ENCODE measurements around the gene CFAP299.
"Not testable (repeated sequence)": the region's sequence is repeated elsewhere in the genome, so short reads cannot be mapped to it uniquely, and the experiment has no call there.

GRCh38 chr4:80793660-80794059 is 458.1 kb downstream of the CFAP299 start:
- TF ChIP-seq CTCF (IDR thresholded peaks at IDR 0.05); ZFX (IDR thresholded peaks at IDR 0.05; ENCODE audit: borderline replicate concordance): not testable (repeated sequence)
